Tongue (tissue), 2 donors: Measurements from ENCODE around the gene PDE4D. TPM values are rescaled to one million over a fixed set of nuclear protein-coding genes. Genes with fewer than 3 reads are reported as not detected.
A peak's percentile ranks its signal among the peaks of the same experiment; 100 is the strongest.

ENCODE experiments used
- DNase-seq: peaks from one replicate; pipeline ENCODE4 v3.0.0-alpha.2; 2015
- total RNA-seq: library from RNA; depleted of rRNA; stranded (reverse); fragments of >200 nt; gene quantifications from one replicate; pipeline ENCODE4 v1.2.3, GENCODE V29; 2014

PDE4D gene
- total RNA-seq, 1 donor from 2014 or later, result 189 TPM

DNA sequence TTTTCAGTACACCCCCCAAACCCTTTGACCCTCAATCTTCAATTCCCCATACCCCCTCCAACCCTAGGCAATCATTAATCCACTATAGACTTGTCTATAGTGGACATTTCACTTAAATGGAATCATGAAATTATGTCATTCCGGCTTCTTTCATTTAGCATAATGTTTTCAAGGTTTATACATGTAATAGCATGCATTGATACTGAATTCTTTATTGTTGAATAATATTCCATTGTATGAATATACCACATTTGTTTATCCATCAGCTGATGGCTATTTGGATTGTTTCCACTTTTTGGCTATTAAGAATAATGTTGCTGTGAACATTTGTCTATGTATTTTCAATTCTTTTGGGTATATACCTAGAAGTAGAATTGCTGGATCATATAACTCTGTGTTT lies 238.8 kb downstream of the PDE4D start:
- DNase-seq, result no peak

DNA sequence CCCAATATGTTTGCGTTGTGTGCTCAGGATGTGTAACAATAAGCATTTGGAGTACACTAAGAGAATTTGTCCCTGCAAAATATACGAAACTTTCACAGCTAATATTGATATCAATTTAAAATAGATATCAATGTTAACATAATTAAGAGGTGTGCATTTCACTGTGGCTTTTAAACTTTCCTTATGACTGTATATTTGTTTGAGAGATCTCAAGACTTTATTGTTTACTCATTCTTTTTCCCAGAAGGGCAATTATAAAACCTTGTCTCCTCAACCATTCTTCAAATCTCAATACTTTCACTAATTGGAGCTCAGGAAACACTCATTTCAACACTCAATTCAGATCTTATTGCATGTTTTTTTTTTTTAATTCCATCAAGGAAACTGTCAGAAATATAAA lies 241.1 kb downstream of the PDE4D start:
- DNase-seq, result no peak

DNA sequence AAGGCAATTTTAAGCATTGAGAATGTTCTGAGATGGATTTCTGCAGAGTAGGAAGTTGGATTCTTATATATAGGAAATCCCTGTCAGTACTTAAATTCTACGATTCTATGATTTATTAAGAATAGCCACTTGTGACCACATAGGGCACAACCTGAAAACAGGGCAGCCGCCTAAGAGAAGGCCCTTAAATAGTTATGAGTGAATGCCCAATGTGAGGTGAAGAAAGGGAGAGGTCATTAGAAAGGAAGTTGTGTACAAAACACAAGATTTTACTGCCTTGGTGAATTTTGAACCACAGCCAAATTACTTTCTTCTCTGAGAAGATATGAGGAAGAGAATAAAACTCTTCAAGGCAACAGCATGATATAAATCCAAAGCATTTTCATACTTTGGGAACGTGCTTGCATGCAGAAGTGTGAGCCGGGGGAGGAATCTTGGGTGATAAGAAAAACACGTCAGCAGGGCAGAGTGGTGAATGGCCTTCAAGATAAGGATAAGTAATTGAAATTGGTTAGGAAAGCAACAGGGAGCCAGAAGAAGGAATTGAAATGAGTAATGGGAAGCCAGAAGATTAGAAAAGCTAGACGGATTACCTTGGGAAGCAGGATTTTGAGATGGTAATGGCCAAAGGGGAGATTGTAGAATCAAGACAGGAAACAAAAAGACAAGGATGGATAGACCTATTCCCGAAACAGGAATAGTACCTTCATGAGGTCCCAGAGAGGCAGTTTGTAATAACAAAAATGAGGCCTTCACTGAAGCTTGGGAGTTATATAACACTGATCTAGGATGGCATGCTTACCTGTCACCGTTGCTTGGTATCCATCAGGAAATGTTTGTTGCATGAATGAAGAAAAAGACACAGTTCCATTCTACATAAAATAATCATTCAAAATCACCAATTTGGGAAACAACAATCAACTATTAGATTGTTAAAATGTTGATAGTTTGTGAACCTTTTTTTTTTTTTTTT lies 244.3 kb downstream of the PDE4D start:
- no peak for DNase-seq

DNA sequence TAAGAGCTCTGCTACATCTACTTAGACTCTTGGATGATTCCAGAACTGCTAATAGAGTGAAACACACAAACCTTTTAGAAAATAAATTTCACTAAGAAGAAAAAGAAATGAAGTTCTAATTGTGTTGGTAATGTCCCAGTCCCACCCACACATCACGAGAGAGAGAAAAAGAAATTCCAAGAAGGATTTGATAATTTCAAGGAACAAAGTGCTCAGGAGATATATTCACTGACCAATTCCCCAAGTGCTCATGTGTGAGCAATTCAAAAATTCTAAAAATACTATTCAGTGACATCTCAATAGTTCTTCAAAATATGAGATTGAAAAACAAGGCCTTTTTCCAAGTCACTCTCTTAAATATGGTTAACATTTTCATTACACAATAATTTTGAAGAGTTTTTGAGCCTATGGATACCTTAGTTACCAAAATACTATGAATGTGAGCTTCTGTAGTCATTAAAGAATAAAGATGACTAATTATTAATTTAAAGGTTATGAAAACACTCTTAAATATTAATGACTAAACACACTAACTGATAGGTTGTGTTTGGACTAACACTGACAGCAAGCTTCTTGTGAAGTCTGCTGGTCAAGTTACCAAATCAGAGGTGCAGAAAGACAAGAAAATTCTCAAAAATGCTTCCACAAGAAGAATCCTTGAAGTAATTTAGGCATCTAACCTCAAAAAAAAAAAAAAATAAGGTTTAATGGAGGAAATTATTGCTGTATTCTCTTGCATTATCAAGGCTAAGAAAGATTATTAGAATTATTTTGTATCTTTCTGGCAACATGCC lies 245.3 kb downstream of the PDE4D start:
- no peak for DNase-seq

DNA sequence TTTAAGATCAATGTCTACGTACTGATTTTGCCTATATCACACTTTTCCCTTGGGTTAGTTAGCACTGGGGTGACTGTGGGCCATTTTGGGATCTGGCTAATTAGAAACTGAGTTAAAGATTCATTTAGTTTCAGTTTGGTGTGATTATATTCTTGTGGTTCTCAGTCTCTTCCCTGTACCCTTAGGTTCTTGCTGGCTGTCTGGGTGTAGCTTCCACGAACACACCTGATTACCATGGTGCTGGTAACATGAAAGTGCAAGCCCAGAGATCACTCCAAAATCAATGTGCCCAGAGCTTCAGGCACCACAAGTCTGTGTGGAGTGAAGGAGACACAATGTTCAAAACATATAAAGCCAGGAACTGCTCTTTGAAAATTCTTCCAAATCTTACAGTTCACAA lies 248.1 kb downstream of the PDE4D start:
- no peak for DNase-seq

GRCh38 chr5:59640411-59640810 lies 253.1 kb downstream of the PDE4D start:
- DNase-seq, result no peak

- DNase-seq, result no peak
Measured at GRCh38 chr5:59637884-59638580, 255.5 kb downstream of the PDE4D start.

DNA sequence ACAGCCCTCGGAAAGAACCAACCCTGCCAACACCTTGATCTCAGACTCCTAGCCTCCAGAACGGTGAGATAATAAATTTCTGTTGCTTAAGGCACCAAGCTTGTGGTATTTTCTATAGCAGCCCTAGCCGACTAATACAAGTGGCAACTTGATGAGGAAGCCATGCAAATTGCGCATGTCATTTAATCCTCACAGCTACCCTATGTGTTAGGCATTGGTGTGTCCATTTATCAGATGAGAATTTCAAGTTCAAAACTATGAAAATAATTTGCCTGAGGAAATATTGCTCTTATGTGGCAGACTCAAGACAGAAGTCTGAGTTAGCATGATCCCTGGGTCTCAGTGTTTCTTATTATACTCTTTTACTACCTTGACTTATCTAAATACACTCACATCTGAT lies 264.0 kb downstream of the PDE4D start:
- DNase-seq, result no peak

- no peak for DNase-seq
Measured at GRCh38 chr5:59628062-59628828, 265.3 kb downstream of the PDE4D start.

- DNase-seq, result no peak
Measured at GRCh38 chr5:59624898-59625297, 268.6 kb downstream of the PDE4D start.

GRCh38 chr5:59622848-59623247 lies 270.7 kb downstream of the PDE4D start:
- no peak for DNase-seq

- no peak for DNase-seq
Measured at GRCh38 chr5:59621477-59621876, 272.0 kb downstream of the PDE4D start.

DNA sequence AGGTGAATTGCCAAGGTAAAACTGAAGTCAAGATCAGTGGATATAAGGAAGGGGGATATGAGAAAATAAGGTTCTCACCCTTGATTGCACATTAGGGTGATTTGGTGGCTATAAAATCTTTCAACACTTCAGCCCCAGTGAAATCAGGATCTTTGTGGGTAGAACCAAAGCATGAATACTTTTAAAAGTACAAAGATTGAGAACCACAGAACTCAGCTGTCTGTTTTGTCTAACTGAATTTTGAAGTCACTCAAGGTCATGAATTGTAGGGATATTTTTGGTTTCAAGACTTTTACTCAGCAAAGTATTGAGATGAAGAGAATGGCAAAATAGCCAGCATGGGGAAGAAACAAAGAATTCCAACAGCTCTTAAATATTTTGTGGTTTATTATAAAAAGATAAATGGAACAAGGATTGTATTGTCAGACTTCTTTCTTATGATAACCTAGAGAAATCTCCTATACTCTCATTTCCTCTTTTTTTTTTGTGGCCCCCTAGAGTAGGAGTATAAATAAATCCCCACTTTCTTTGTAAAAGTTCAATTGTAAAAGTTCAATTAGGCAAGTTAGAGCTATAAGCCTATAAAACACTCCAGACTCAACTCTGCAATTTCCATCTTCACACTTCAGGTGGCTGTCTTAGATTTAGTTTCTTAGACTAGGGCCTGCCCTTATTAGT lies 272.9 kb downstream of the PDE4D start:
- no peak for DNase-seq

DNA sequence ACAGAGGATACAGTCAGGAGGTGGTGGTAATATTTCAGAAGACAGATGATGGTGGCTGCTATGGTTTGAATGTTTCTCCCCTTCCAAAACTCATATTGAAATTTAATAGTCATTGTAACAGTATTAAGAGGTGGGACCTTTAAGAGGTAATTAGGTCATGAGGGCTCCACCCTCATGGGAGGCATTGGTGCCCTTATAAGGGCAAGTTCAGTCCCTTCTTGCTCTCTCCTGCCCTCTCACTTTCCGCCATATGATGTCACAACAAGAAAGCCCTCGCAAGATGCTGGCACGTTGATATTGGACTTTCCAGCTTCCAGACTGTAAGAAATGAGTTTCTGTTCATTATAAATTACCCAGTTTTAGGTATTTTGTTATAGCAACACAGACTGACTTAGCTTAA lies 274.9 kb downstream of the PDE4D start:
- no peak for DNase-seq

DNA sequence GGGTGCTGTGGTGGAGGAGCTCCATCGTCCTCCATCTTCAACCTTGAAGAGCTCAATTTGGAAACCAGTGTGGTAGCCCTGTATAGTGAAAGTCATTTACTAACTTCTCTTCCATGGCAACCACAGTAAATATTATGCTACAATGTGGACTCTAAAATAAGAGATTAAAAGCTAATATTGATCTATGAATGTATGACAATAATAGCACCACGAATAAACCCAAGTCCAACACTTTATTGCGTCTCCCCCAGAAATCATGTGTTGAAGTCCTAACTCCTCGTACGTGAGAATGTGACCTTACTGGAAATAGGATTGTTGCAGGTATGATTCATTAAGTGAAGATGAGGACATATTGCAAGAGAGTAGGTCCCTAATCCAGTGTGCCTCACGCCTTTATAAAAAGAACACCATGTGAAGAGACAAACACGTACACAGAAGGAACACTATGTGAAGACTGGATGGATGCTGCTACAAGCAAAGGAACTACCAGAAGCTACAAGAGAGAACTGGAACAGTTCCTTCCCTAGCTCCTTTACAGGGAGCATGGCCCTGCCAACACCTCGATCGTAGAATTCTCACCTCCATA lies 276.2 kb downstream of the PDE4D start:
- DNase-seq, result no peak

DNA sequence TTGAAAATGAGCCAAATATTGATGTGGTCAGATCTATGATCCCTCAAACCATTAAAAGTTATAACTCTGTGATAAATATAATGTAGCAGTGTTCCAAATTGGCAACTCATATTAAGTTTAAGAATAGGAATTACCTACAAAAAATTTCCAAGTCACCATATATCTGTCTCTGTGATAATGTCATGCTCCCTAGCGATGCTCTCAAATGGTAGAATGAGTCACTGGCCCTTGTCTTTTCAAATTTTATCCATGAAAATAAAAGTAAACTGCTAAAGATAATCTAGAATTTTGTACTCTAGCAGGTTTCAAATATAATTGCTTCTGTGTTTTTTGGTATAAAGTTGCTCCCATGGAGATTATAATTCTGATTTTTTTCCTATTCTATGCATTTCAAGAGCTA lies 277.1 kb downstream of the PDE4D start:
- DNase-seq, result no peak

DNA sequence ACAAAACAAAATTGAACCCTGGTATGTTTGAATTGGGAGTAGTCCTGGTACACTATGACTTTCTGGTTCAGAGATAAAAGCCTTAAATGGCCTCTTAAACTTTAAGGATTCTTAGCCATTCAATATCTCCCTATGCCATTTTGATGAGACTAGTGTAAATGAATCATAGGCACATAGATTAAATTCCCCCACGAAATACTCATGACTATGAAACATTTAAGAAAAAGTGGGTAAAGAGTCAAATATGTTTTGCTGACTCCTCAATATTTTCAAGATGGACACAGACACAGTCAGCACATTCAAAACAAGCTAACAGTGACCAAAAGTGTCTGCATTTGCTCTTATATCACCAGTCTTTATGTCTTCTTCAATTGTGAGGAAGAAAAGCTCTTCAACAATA lies 278.3 kb downstream of the PDE4D start:
- no peak for DNase-seq

DNA sequence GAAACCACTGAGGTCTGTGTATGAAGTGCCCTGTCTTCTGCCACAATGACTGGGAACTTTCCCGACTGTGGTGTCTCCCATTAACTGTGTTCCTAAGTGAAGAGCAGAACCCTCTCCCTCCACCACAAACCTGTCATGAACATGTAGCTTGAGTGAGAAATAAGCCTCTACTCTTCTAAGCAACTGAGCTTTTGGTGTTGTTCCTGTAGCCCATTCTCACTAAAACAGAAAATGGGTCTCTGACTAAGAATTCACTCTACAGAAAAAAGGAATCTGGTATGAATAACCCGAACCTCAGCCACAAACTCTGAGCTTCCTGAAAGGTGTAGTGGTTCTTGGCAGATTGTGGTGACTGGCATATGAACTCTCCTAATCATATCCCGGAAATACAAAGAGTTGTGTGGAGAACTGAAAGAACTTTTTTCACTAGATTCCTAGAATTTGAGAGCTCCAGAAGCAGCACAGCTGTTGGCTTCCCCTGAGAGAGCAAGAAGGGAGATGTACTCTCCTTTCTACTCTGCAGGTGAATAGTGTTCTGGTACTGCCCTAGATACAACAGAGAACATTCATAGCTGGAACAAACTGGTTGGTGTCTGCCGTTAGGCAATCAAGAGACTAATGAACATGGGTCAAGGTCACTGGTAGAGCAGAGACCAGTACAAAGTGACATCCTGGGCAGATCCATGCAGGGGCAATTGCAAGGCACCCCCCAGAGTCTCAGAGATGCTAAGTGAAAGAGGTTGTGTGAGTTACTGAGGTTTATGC lies 283.8 kb downstream of the PDE4D start:
- no peak for DNase-seq

DNA sequence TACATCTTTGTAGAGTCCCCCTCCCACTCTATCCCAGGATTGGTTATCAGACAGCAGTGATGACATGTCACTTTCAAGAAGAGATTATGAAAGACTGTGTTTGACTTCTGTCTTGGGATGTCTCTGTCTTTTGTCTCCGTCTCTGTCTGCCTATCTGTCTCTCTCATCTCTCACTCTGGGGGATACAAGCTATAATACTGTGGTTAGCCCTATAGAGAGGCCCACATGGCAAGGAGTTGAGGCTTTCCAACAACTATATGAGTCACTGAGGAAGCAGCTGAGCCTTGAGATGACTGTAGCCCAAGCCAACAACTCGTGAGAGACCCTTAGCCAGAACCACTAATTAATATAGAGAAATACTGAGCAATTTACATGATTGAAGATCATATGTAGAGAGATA lies 284.8 kb downstream of the PDE4D start:
- no peak for DNase-seq

- DNase-seq, result peak; percentile 20
Measured at GRCh38 chr5:59607138-59607765, 286.3 kb downstream of the PDE4D start.
